Measurements from ENCODE around the gene ZC3H4.

DNA sequence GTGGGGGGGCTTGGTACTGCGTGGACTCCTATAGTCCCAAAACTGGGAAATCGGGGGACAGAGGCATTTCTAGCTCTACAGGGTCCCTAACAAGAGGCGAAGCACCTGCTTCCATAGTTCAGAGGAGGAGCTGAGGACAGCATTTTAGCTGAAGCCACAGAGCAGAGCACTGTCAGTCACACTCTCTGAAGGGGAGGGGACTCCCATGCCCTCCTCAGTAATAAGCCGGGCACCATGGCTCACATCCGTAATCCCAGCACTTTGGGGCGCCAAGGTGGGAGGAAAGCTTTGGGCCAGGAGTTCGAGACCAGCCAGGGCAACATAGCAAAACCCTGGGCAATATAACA lies 90.2 kb downstream of the ZC3H4 start:
- TF ChIP-seq, protein P1, sequence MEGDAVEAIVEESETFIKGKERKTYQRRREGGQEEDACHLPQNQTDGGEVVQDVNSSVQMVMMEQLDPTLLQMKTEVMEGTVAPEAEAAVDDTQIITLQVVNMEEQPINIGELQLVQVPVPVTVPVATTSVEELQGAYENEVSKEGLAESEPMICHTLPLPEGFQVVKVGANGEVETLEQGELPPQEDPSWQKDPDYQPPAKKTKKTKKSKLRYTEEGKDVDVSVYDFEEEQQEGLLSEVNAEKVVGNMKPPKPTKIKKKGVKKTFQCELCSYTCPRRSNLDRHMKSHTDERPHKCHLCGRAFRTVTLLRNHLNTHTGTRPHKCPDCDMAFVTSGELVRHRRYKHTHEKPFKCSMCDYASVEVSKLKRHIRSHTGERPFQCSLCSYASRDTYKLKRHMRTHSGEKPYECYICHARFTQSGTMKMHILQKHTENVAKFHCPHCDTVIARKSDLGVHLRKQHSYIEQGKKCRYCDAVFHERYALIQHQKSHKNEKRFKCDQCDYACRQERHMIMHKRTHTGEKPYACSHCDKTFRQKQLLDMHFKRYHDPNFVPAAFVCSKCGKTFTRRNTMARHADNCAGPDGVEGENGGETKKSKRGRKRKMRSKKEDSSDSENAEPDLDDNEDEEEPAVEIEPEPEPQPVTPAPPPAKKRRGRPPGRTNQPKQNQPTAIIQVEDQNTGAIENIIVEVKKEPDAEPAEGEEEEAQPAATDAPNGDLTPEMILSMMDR (IDR thresholded peaks at IDR 0.05), result no peak
- no peak for TF ChIP-seq POLR2A (IDR thresholded peaks at IDR 0.05)

Measured in heart left ventricle (tissue), 13 donors.